Parathyroid adenoma (tissue), 2 donors: ENCODE data around the gene PFDN5.

Source experiments
- H2AFZ ChIP-seq: fragments of 300-600 bp; sonication (generic); one replicate; pipeline ENCODE4 v1.7.0; 2017; ENCODE audit warnings: antibody characterized with exemption, mild to moderate bottlenecking
- H3K27ac ChIP-seq: fragments of 300-600 bp; sonication (generic); one replicate; pipeline ENCODE4 v1.7.0; 2017
- H3K27me3 ChIP-seq: fragments of 300-600 bp; sonication (generic); one replicate; pipeline ENCODE4 v1.7.0; 2017; ENCODE audit warnings: low read length; ENCODE audit not compliant: control insufficient read depth, insufficient read depth
- H3K36me3 ChIP-seq: fragments of 300-600 bp; sonication (generic); one replicate; pipeline ENCODE4 v1.7.0; 2017; ENCODE audit warnings: low read length; ENCODE audit not compliant: control insufficient read depth, insufficient read depth
- H3K4me1 ChIP-seq: fragments of 300-600 bp; sonication (generic); one replicate; pipeline ENCODE4 v1.7.0; 2017; ENCODE audit warnings: control low read depth
- H3K4me2 ChIP-seq: fragments of 300-600 bp; sonication (generic); one replicate; pipeline ENCODE4 v1.7.0; 2017; ENCODE audit warnings: low read length
- H3K4me3 ChIP-seq: fragments of 300-600 bp; sonication (generic); one replicate; pipeline ENCODE4 v1.7.0; 2017; ENCODE audit warnings: low read depth, low read length
- H3K79me2 ChIP-seq: fragments of 300-600 bp; sonication (generic); one replicate; pipeline ENCODE4 v1.7.0; 2017; ENCODE audit warnings: control low read depth
- H3K9ac ChIP-seq: fragments of 300-600 bp; sonication (generic); one replicate; pipeline ENCODE4 v1.7.0; 2017; ENCODE audit warnings: mild to moderate bottlenecking
- H3K9me3 ChIP-seq: fragments of 300-600 bp; sonication (generic); one replicate; pipeline ENCODE4 v1.7.0; 2017; ENCODE audit warnings: low read length; ENCODE audit not compliant: control insufficient read depth
- CTCF ChIP-seq: fragments of 300-600 bp; sonication (generic); IDR thresholded peaks from one replicate; pipeline ENCODE4 v1.7.0; 2017; ENCODE audit warnings: antibody characterized with exemption, mild to moderate bottlenecking
- donor health status: primary hyperparathyroidism.

The PFDN5 gene

GRCh38 chr12:53299454-53300180 lies 4.3 kb downstream of the PFDN5 start, which contains the start of gene MYG1:
MYG1 (plus strand) TSS chr12:53299695; CDS start chr12:53299738, 43 bp downstream.
- peak within 1 kb of the TSS; percentile 98 for H3K4me2 ChIP-seq
- no peak for TF ChIP-seq CTCF
- H3K27me3 ChIP-seq: no peaks in the 10 kb centered on the region
- peak within 1 kb of the TSS; percentile 82 for H3K4me3 ChIP-seq
- peaks cover 24% of the 10 kb centered on the region for H3K4me1 ChIP-seq
- H2AFZ ChIP-seq: peak within 1 kb of the TSS; percentile 85
- peaks cover 23% of the 10 kb centered on the region for H3K79me2 ChIP-seq
- peak within 1 kb of the TSS; percentile 79 for H3K27ac ChIP-seq
- H3K36me3 ChIP-seq: no peaks in the 10 kb centered on the region
- H3K9ac ChIP-seq: peak within 1 kb of the TSS; percentile 30
- H3K9me3 ChIP-seq: no peaks in the 10 kb centered on the region

GRCh38 chr12:53300187-53300586 lies 4.8 kb downstream of the PFDN5 start:
- peak overlapping the region; percentile 98 for H3K4me2 ChIP-seq
- peaks cover 20% of the 10 kb centered on the region for H3K4me1 ChIP-seq
- H3K79me2 ChIP-seq: peaks cover 18% of the 10 kb centered on the region
- H3K36me3 ChIP-seq: no peaks in the 10 kb centered on the region
- H3K9me3 ChIP-seq: no peaks in the 10 kb centered on the region
- H2AFZ ChIP-seq: peak overlapping the region; percentile 85
- TF ChIP-seq CTCF: no peak
- peak overlapping the region; percentile 79 for H3K27ac ChIP-seq
- H3K27me3 ChIP-seq: no peaks in the 10 kb centered on the region
- peak overlapping the region; percentile 30 for H3K9ac ChIP-seq
- H3K4me3 ChIP-seq: peak overlapping the region; percentile 82

- Histone ChIP-seq H3K4me3 (no peak overlapping the region), H3K4me2 (no peak overlapping the region), H3K27me3 (no peaks in the 10 kb centered on the region), H3K9ac (no peak overlapping the region), H3K9me3 (no peaks in the 10 kb centered on the region), H3K4me1 (peaks cover 8% of the 10 kb centered on the region), H3K36me3 (no peaks in the 10 kb centered on the region), H2AFZ (no peak overlapping the region), H3K79me2 (peaks cover 5% of the 10 kb centered on the region), H3K27ac (no peak overlapping the region)
- TF ChIP-seq CTCF: no peak
Measured at GRCh38 chr12:53302903-53303302, 7.6 kb downstream of the PFDN5 start.

- Histone ChIP-seq H2AFZ (no peak overlapping the region), H3K4me2 (no peak overlapping the region), H3K27ac (no peak overlapping the region), H3K79me2 (no peaks in the 10 kb centered on the region), H3K27me3 (no peaks in the 10 kb centered on the region), H3K4me3 (no peak overlapping the region), H3K9me3 (no peaks in the 10 kb centered on the region), H3K9ac (no peak overlapping the region), H3K36me3 (no peaks in the 10 kb centered on the region), H3K4me1 (no peaks in the 10 kb centered on the region)
- no peak for TF ChIP-seq CTCF
Measured at GRCh38 chr12:53306826-53307225, 11.5 kb downstream of the PFDN5 start.

GRCh38 chr12:53308276-53308675 lies 12.9 kb downstream of the PFDN5 start:
- H3K4me1 ChIP-seq: no peaks in the 10 kb centered on the region
- TF ChIP-seq CTCF: no peak
- H3K4me2 ChIP-seq: no peak overlapping the region
- no peak overlapping the region for H3K4me3 ChIP-seq
- H3K9ac ChIP-seq: no peak overlapping the region
- H2AFZ ChIP-seq: no peak overlapping the region
- H3K9me3 ChIP-seq: no peaks in the 10 kb centered on the region
- H3K27me3 ChIP-seq: no peaks in the 10 kb centered on the region
- H3K27ac ChIP-seq: no peak overlapping the region
- no peaks in the 10 kb centered on the region for H3K79me2 ChIP-seq
- no peaks in the 10 kb centered on the region for H3K36me3 ChIP-seq
